Glutamatergic neuron (in vitro differentiated cells): ENCODE measurements around the gene CREB5. TPM values are rescaled to one million over a fixed set of nuclear protein-coding genes. Genes with fewer than 3 reads are reported as not detected.
A peak's percentile ranks its signal among the peaks of the same experiment; 100 is the strongest.

Source experiments
- DNase-seq: peaks from one replicate; pipeline ENCODE4 v3.0.0; 2022
- H3K27ac Mint-ChIP-seq: one replicate; pipeline ENCODE4 v1.8.0; 2020; ENCODE audit warnings: mild to moderate bottlenecking, mixed read lengths, inconsistent platforms; ENCODE audit not compliant: unreplicated experiment
- H3K27me3 Mint-ChIP-seq: one replicate; pipeline ENCODE4 v1.8.0; 2020; ENCODE audit warnings: mild to moderate bottlenecking, moderate library complexity, mixed read lengths, inconsistent platforms; ENCODE audit not compliant: unreplicated experiment
- H3K36me3 Mint-ChIP-seq: one replicate; pipeline ENCODE4 v1.8.0; 2020; ENCODE audit warnings: mild to moderate bottlenecking, mixed read lengths, inconsistent platforms; ENCODE audit not compliant: unreplicated experiment
- H3K4me1 Mint-ChIP-seq: one replicate; pipeline ENCODE4 v1.8.0; 2020; ENCODE audit warnings: mild to moderate bottlenecking, low read depth, mixed read lengths, inconsistent platforms; ENCODE audit not compliant: unreplicated experiment
- H3K4me3 Mint-ChIP-seq: one replicate; pipeline ENCODE4 v1.8.0; 2020; ENCODE audit warnings: mild to moderate bottlenecking, mixed read lengths, inconsistent platforms; ENCODE audit not compliant: unreplicated experiment
- H3K9me3 Mint-ChIP-seq: one replicate; pipeline ENCODE4 v1.8.0; 2020; ENCODE audit warnings: mild to moderate bottlenecking, moderate library complexity, mixed read lengths, inconsistent platforms; ENCODE audit not compliant: unreplicated experiment
- total RNA-seq: library from RNA; stranded (reverse); fragmentation: NEBNext Ultra II Directional; extraction: Animal tissue kit (Norgen Biotek cat#: 25700); gene quantifications from one replicate; pipeline ENCODE4 v1.2.1, GENCODE V29; 2021; ENCODE audit not compliant: unreplicated experiment
- TF ChIP-seq, protein P1 (sequence below): fragments of 200-600 bp; sonication (generic); IDR thresholded peaks from one replicate; pipeline ENCODE4 v1.5.0; 2021; ENCODE audit not compliant: partially characterized antibody, unreplicated experiment

CREB5 gene
- total RNA-seq, 1 donor from 2014 or later = 50.4 TPM

DNA sequence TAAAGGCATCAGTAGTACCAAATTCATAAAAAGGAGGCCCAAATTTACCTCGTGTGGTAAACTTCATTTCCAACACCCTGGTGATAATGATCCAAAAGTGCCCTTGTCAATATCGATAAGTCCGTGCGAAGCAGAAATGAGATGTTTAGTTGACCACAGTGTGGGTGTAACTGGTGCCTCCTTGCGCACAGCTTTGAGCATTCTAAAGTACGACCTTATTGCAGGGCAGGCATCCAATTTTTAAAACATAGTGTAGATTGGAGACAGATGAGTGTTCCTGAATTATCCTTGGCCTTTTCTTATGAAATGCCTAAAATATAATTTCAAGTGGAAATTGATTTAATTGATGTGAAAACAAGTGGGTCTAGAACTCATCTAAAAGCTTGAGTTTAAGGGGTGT, 297.4 kb downstream of the CREB5 start:
- peak overlapping the region; percentile 98 for H3K27ac Mint-ChIP-seq
- TF ChIP-seq, protein P1, sequence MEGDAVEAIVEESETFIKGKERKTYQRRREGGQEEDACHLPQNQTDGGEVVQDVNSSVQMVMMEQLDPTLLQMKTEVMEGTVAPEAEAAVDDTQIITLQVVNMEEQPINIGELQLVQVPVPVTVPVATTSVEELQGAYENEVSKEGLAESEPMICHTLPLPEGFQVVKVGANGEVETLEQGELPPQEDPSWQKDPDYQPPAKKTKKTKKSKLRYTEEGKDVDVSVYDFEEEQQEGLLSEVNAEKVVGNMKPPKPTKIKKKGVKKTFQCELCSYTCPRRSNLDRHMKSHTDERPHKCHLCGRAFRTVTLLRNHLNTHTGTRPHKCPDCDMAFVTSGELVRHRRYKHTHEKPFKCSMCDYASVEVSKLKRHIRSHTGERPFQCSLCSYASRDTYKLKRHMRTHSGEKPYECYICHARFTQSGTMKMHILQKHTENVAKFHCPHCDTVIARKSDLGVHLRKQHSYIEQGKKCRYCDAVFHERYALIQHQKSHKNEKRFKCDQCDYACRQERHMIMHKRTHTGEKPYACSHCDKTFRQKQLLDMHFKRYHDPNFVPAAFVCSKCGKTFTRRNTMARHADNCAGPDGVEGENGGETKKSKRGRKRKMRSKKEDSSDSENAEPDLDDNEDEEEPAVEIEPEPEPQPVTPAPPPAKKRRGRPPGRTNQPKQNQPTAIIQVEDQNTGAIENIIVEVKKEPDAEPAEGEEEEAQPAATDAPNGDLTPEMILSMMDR = no peak
- peaks cover 63% of the 10 kb centered on the region for H3K4me1 Mint-ChIP-seq
- H3K36me3 Mint-ChIP-seq = no peaks in the 10 kb centered on the region
- H3K4me3 Mint-ChIP-seq = peak overlapping the region; percentile 42
- DNase-seq = no peak
- peaks cover 8% of the 10 kb centered on the region for H3K9me3 Mint-ChIP-seq
- peaks cover 12% of the 10 kb centered on the region for H3K27me3 Mint-ChIP-seq

GRCh38 chr7:28711114-28711513, 298.8 kb downstream of the CREB5 start:
- Mint-ChIP-seq H3K27me3 (peaks cover 12% of the 10 kb centered on the region), H3K36me3 (no peaks in the 10 kb centered on the region), H3K4me1 (peaks cover 65% of the 10 kb centered on the region), H3K4me3 (peak overlapping the region; percentile 60), H3K27ac (peak overlapping the region; percentile 90), H3K9me3 (peaks cover 8% of the 10 kb centered on the region)
- TF ChIP-seq, protein P1 = no peak
- no peak for DNase-seq

DNA sequence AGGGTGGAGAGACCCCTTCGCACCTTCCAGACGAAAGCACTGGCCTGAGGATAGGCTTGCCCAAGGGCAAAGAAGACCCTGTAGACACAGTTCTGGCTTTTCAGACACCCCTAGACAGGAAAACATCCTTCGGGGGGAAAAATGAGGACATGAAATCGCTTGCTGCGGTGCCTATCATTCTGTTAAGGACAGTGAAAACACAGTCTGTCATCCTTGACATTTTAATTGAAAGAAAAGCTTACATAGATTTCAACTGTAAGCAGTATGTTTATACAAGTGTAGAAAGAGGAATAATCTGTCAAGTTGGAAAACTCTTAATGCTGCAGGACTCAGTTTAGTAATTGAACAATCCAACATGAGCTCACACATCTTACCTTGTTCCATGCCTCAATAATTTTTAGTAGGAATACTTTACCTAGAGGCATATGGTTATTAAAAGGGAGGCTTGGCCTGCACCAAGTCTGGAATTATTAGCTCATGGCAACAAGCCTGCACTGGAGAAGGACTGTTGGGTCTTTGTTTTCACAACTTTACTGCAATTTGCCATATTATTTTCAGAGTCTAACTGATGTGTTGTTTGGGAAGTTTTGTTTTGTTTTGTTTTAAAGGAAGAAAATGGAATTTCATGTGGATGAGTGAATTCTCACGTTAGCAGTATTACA, 302.3 kb downstream of the CREB5 start:
- H3K4me3 Mint-ChIP-seq = no peak overlapping the region
- no peak for DNase-seq
- peaks cover 6% of the 10 kb centered on the region for H3K9me3 Mint-ChIP-seq
- H3K27ac Mint-ChIP-seq = peak overlapping the region; percentile 52
- TF ChIP-seq, protein P1 = no peak
- H3K4me1 Mint-ChIP-seq = peaks cover 37% of the 10 kb centered on the region
- H3K36me3 Mint-ChIP-seq = no peaks in the 10 kb centered on the region
- H3K27me3 Mint-ChIP-seq = peaks cover 12% of the 10 kb centered on the region

DNA sequence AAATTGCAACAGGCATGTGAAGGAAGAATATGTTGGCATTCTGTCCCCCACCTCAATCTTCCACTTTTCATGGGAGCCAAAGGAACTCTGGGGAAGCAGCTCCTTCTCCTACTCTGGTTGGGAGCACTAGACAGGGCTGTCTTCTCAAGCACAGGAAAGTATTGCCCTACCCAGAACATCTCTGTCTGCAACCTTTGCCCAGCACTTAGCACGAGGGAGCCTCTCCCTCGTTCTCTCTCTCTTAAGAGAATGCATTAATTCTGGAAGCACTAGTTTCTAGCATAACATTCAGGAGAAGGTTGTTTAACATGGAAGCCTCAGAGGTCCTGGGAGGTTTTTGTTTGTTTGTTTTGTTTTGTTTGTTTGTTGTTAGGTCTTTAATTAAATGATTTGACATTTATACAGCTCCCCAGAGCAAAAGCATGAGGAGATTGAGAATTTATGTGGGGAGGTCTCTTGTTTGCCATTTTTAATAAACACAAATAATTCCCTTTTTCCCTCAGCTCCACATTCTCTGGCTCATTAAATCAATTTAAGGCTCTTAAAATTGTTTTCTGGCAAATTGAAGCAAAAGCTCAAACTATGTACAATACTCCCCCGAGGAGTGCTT, 305.2 kb downstream of the CREB5 start:
- DNase-seq = no peak
- Mint-ChIP-seq H3K4me1 (peaks cover 29% of the 10 kb centered on the region), H3K27ac (no peak overlapping the region), H3K36me3 (peaks cover 8% of the 10 kb centered on the region), H3K27me3 (peaks cover 9% of the 10 kb centered on the region), H3K4me3 (no peak overlapping the region), H3K9me3 (peaks cover 4% of the 10 kb centered on the region)
- TF ChIP-seq, protein P1 = no peak

- Mint-ChIP-seq H3K9me3 (peaks cover 4% of the 10 kb centered on the region), H3K4me3 (no peak overlapping the region), H3K4me1 (peaks cover 30% of the 10 kb centered on the region), H3K27ac (no peak overlapping the region), H3K27me3 (peaks cover 8% of the 10 kb centered on the region), H3K36me3 (peaks cover 8% of the 10 kb centered on the region)
- TF ChIP-seq, protein P1 = no peak
- DNase-seq = no peak
These were observed 305.8 kb downstream of the CREB5 start for GRCh38 chr7:28718055-28718481.
